Neural cell (in vitro differentiated cells): ENCODE measurements around the gene HAAO. TPM values are rescaled to one million over a fixed set of nuclear protein-coding genes. Genes with fewer than 3 reads are reported as not detected.

ENCODE experiments used
- H2AFZ ChIP-seq: fragments of 200-600, 300-800 bp; sonication (generic), shearing (Covaris generic); 2 replicates; pipeline ENCODE4 v1.6.0; 2014; ENCODE audit warnings: low read depth, mild to moderate bottlenecking, antibody characterized with exemption, low read length, moderate library complexity
- H3F3A ChIP-seq: fragments of 200-600 bp; shearing (Covaris generic); 2 replicates; pipeline ENCODE4 v1.6.1; 2016; ENCODE audit warnings: mild to moderate bottlenecking, moderate library complexity, mixed read lengths, antibody characterized with exemption, low read length; ENCODE audit not compliant: insufficient read depth, poor library complexity, severe bottlenecking
- H3K27ac ChIP-seq: fragments of 200-600, 300-800 bp; sonication (generic), shearing (Covaris generic); 2 replicates; pipeline ENCODE4 v1.5.1; 2014; ENCODE audit warnings: mild to moderate bottlenecking, low read length, moderate library complexity
- H3K27me3 ChIP-seq: fragments of 300-800, 200-600 bp; sonication (generic), shearing (Covaris generic); 2 replicates; pipeline ENCODE4 v1.6.0; 2014; ENCODE audit warnings: mild to moderate bottlenecking, low read depth, low read length, moderate library complexity; ENCODE audit not compliant: insufficient read depth
- H3K36me3 ChIP-seq: fragments of 300-800, 200-600 bp; sonication (generic), shearing (Covaris generic); 2 replicates; pipeline ENCODE4 v1.5.1; 2014; ENCODE audit warnings: mild to moderate bottlenecking, antibody characterized with exemption, low read length, moderate library complexity; ENCODE audit not compliant: insufficient read depth
- H3K4me2 ChIP-seq: fragments of 300-800, 200-600 bp; sonication (generic), shearing (Covaris generic); 2 replicates; pipeline ENCODE4 v1.6.0; 2014; ENCODE audit warnings: mild to moderate bottlenecking, low read length
- H3K4me3 ChIP-seq: fragments of 300-800, 200-600 bp; sonication (generic), shearing (Covaris generic); 2 replicates; pipeline ENCODE4 v1.5.1; 2014; ENCODE audit warnings: mild to moderate bottlenecking, low read length, moderate library complexity
- H3K79me2 ChIP-seq: fragments of 200-600 bp; shearing (Covaris generic); replicated peaks from 2 replicates; pipeline ENCODE4 v1.6.0; 2014; ENCODE audit warnings: mild to moderate bottlenecking, low read length, moderate library complexity; ENCODE audit not compliant: insufficient read depth
- H3K9ac ChIP-seq: fragments of 300-800, 200-600 bp; sonication (generic), shearing (Covaris generic); 2 replicates; pipeline ENCODE4 v1.6.1; 2016; ENCODE audit warnings: mild to moderate bottlenecking, low read length, mixed read lengths
- H3K9me2 ChIP-seq: fragments of 200-600 bp; shearing (Covaris generic); 2 replicates; pipeline ENCODE4 v1.6.1; 2016; ENCODE audit warnings: mild to moderate bottlenecking, low read length, mixed read lengths; ENCODE audit not compliant: insufficient read depth
- H3K9me3 ChIP-seq: fragments of 200-600, 300-800 bp; sonication (generic), shearing (Covaris generic); 2 replicates; pipeline ENCODE4 v1.6.1; 2016; ENCODE audit warnings: mild to moderate bottlenecking, mixed run types, low read length, moderate library complexity, mixed read lengths
- H4K20me1 ChIP-seq: fragments of 200-600 bp; shearing (Covaris generic); 2 replicates; pipeline ENCODE4 v1.6.1; 2016; ENCODE audit warnings: mild to moderate bottlenecking, mixed run types; ENCODE audit not compliant: insufficient read depth
- CTCF ChIP-seq: fragments of 450-650 bp; IDR thresholded peaks from 2 replicates; pipeline ENCODE4 v1.5.1; 2014; ENCODE audit warnings: antibody characterized with exemption, mild to moderate bottlenecking, moderate library complexity; ENCODE audit not compliant: poor library complexity, severe bottlenecking
- EP300 ChIP-seq: fragments of 450-650 bp; conservative IDR thresholded peaks from 2 replicates; pipeline ENCODE4 v1.6.1; 2014; ENCODE audit warnings: antibody characterized with exemption, mild to moderate bottlenecking, moderate library complexity; ENCODE audit not compliant: poor library complexity, severe bottlenecking
- EZH2 ChIP-seq: fragments of 200-600, 300-800 bp; shearing (Covaris generic), sonication (generic); IDR thresholded peaks from 2 replicates; pipeline ENCODE4 v1.6.1; 2014; ENCODE audit warnings: antibody characterized with exemption, low read length, borderline replicate concordance, mild to moderate bottlenecking; ENCODE audit not compliant: insufficient read depth, poor library complexity, severe bottlenecking
- MXI1 ChIP-seq: fragments of 450-650 bp; conservative IDR thresholded peaks from 2 replicates; pipeline ENCODE4 v1.6.1; 2014; ENCODE audit warnings: antibody characterized with exemption, mild to moderate bottlenecking; ENCODE audit not compliant: poor library complexity, severe bottlenecking
- POLR2AphosphoS5 ChIP-seq: IDR thresholded peaks from 2 replicates; pipeline ENCODE4 v1.6.1; 2012
- RAD21 ChIP-seq: fragments of 450-650 bp; conservative IDR thresholded peaks from 2 replicates; pipeline ENCODE4 v1.6.1; 2014; ENCODE audit warnings: antibody characterized with exemption, mild to moderate bottlenecking, moderate library complexity
- REST ChIP-seq: IDR thresholded peaks from 2 replicates; pipeline ENCODE4 v1.6.1; 2012; ENCODE audit warnings: borderline replicate concordance
- SMC3 ChIP-seq: fragments of 450-650 bp; conservative IDR thresholded peaks from 2 replicates; pipeline ENCODE4 v1.6.1; 2014; ENCODE audit warnings: antibody characterized with exemption, mild to moderate bottlenecking, moderate library complexity; ENCODE audit not compliant: poor library complexity
- TAF1 ChIP-seq: IDR thresholded peaks from 2 replicates; pipeline ENCODE4 v1.6.1; 2012; ENCODE audit warnings: low read depth
- polyA plus RNA-seq: library from polyadenylated mRNA; depleted of rRNA; stranded (reverse); fragments of >200 nt; gene quantifications from 2 replicates; pipeline ENCODE4 v1.2.3, GENCODE V29; 2014

The HAAO gene
- polyA plus RNA-seq, 1 donor from 2014 or later, result not detected

- no peak overlapping the region for H3K4me2 ChIP-seq
- H3K79me2 ChIP-seq, result no peaks in the 10 kb centered on the region
- no peaks in the 10 kb centered on the region for H4K20me1 ChIP-seq
- no peak overlapping the region for H3K4me3 ChIP-seq
- H3K36me3 ChIP-seq, result no peaks in the 10 kb centered on the region
- H3K9ac ChIP-seq, result no peak overlapping the region
- H2AFZ ChIP-seq, result no peak overlapping the region
- H3K27me3 ChIP-seq, result no peaks in the 10 kb centered on the region
- no peaks in the 10 kb centered on the region for H3K9me2 ChIP-seq
- TF ChIP-seq MXI1 (no peak), EZH2 (no peak), SMC3 (no peak), TAF1 (no peak), REST (no peak), POLR2AphosphoS5 (no peak), CTCF (no peak), RAD21 (no peak), EP300 (no peak)
- H3K9me3 ChIP-seq, result no peaks in the 10 kb centered on the region
- no peak overlapping the region for H3K27ac ChIP-seq
- no peaks in the 10 kb centered on the region for H3F3A ChIP-seq
Measured at GRCh38 chr2:42752816-42753813, 39.3 kb downstream of the HAAO start.

GRCh38 chr2:42752314-42752713 is 40.1 kb downstream of the HAAO start:
- no peaks in the 10 kb centered on the region for H3F3A ChIP-seq
- H3K79me2 ChIP-seq, result no peaks in the 10 kb centered on the region
- no peaks in the 10 kb centered on the region for H3K9me2 ChIP-seq
- no peak overlapping the region for H3K9ac ChIP-seq
- no peak overlapping the region for H3K4me2 ChIP-seq
- no peak overlapping the region for H3K27ac ChIP-seq
- H4K20me1 ChIP-seq, result no peaks in the 10 kb centered on the region
- H3K36me3 ChIP-seq, result no peaks in the 10 kb centered on the region
- no peaks in the 10 kb centered on the region for H3K9me3 ChIP-seq
- no peak overlapping the region for H2AFZ ChIP-seq
- TF ChIP-seq EP300 (no peak), EZH2 (no peak), POLR2AphosphoS5 (no peak), REST (no peak), RAD21 (no peak), MXI1 (no peak), SMC3 (no peak), CTCF (no peak), TAF1 (no peak)
- H3K4me3 ChIP-seq, result no peak overlapping the region
- H3K27me3 ChIP-seq, result no peaks in the 10 kb centered on the region
